Epidermal melanocyte (primary cell): Measurements from ENCODE around the gene SGCG.
"Not testable (repeated sequence)": the region's sequence is repeated elsewhere in the genome, so short reads cannot be mapped to it uniquely, and the experiment has no call there.

Experiments used
- DNase-seq: peaks from one replicate; pipeline ENCODE4 v3.0.0; 2011; ENCODE audit warnings: low spot score; ENCODE audit not compliant: insufficient read length

Gene SGCG, protein sequence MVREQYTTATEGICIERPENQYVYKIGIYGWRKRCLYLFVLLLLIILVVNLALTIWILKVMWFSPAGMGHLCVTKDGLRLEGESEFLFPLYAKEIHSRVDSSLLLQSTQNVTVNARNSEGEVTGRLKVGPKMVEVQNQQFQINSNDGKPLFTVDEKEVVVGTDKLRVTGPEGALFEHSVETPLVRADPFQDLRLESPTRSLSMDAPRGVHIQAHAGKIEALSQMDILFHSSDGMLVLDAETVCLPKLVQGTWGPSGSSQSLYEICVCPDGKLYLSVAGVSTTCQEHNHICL

GRCh38 chr13:23180711-23181110 lies at the start of gene SGCG:
SGCG (plus strand) TSS chr13:23180979; CDS start chr13:23203695, 22,716 bp downstream.
- no peak for DNase-seq

DNA sequence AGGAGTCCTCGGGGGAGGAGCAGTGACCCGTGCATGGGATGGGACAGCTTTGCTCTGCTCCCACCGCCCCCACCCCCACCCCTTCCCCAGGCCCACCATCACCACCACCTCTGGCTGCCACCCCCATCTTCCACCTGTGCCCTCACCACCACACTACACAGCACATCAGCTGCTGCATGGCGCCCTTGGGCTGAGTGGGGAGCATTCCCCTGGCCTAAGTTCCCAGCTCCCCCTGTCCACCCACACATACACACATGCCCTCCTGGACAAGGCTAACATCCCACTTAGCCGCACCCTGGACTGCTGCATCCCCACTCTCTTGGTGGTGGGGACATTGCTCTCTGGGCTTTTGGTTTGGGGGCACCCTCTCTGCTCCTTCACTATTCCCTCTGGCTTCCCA lies 46.2 kb upstream of the SGCG start:
- DNase-seq, result no peak

DNA sequence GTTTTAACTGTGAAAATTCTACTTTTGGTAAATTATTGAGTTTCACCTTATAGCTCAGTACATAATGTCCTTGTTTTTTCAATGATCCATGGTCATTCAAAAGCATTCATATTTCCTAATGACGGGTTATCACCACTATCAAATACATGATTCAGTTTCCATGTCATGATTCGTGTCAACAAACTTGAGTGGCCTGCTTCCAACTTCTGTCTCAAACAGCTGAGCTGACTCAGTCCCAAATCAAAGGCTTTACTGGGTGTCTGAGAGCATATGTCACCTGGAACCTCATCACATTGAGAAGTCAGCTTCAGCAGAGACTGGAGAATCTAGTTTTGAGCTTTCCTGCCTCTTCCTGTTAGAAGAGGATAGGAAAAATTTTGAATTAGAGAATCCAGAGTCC lies 40.3 kb upstream of the SGCG start:
- DNase-seq, result no peak

DNA sequence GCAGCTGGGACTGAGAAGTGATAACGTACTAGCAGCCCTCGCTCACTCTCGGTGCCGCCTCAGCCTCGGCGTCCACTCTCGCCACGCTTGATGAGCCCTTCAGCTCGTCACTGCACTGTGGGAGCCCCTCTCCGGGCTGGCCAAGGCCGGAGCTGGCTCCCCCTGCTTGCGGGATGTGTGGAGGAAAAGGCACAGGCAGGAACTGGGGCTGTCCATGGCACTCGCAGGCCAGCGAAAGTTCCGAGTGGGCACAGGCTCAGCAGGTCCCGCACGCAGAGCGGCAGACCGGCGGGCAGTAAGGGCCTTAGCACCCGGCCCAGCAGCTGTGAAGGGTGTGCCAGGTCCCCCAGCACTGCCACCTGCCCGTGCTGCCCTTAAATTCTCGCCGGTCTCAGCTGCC lies 38.8 kb upstream of the SGCG start:
- no peak for DNase-seq

DNA sequence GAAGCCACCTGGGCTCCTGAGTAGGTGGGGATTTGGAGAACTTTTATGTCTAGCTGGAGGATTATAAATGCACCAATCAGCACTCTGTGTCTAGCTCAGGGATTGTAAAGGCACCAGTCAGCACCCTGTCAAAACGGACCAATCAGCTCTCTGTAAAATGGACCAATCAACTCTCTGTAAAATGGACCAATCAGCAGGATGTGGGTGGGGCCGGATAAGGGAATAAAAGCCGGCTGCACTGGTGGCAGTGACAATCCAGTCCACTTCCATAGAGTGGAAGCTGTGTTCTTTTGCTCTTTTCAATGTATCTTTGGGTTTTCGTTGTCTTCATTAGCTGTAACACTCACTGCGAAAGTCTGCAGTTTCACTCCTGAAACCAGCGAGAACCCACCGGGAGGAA lies 38.2 kb upstream of the SGCG start:
- DNase-seq, result not testable (repeated sequence)

DNA sequence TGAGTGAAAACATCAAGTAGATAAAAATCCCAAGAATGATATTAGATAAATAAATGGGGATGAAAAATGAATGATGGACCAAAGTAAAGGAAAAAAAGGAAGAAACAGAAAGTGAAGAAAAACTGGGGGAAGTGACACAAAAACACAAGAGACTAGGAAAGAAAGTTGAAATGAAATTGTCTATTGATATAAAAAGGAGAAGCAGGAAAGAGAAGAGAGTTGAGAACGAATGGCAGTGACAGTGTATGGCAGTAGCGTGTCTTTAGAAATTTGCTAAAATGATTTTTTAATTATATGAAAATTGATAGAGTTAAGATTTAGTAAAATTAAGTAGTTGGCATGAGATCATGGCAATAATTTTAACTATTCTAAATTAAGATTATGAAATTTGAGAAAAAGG lies 36.3 kb upstream of the SGCG start:
- DNase-seq, result no peak

DNA sequence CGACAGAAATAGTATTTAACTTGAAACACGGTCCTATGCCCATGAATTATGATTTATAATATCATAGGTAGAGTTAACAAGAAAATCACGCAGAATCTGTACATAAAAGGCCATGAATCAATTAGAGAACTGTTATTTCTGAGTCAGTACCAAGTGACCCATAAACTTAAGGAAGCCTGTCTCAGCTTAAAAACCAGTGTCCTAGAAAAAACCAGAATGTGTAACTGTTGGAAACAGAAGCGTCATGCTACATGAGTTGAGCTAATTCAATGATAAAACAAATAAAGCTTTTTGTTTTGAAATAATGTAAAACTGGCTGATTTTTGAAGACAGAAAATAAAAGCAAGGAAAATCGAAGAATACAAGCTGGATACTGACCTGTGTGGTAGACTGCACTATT lies 34.8 kb upstream of the SGCG start:
- no peak for DNase-seq

- DNase-seq, result no peak
Measured at GRCh38 chr13:23146811-23147625, 33.8 kb upstream of the SGCG start.

GRCh38 chr13:23147827-23148226 lies 33.0 kb upstream of the SGCG start:
- DNase-seq, result no peak

GRCh38 chr13:23157781-23158180 lies 23.0 kb upstream of the SGCG start:
- DNase-seq, result no peak

GRCh38 chr13:23159205-23159759 lies 21.5 kb upstream of the SGCG start:
- no peak for DNase-seq

GRCh38 chr13:23159760-23160637 lies 20.8 kb upstream of the SGCG start:
- DNase-seq, result no peak

DNA sequence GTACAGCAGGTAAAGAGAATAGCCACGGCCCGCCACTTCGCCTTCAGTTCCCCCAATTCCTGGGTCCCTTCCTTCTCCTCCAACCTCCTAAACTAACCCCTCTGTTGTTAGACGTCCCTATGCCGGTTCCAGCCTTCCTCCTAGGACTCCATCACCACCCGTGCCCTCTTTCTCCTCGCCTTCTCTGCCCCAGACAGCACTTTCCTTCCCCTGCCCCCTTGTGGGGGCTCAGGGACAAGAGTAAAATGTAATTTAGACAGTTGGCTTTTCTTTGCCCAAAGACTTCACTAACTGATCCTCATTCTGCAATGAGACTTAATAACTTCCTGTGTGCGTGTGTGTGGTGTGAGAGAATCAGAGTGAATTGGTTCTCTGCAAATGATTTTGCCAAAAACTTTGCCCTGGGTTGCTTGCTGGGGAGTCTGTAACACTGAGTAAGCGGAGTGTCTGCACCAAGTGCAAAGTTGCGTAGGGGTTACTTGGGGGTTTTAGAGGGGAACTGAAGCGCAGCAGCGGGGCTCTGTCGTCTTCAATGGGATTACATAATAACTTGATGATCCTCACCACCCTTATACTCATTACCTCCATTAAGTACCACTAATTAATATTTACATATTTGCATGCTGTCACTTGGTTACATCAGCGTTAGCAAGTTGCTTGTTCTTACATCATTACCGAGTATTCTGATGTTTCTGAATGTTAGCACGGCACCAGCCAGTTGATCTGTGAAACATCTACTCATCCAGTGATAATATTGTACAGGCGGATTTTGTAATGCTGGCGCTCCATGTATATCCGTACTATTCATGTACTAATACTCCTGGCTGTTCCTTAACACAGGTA lies 19.9 kb upstream of the SGCG start:
- no peak for DNase-seq

GRCh38 chr13:23161481-23161825 lies 19.3 kb upstream of the SGCG start:
- no peak for DNase-seq

DNA sequence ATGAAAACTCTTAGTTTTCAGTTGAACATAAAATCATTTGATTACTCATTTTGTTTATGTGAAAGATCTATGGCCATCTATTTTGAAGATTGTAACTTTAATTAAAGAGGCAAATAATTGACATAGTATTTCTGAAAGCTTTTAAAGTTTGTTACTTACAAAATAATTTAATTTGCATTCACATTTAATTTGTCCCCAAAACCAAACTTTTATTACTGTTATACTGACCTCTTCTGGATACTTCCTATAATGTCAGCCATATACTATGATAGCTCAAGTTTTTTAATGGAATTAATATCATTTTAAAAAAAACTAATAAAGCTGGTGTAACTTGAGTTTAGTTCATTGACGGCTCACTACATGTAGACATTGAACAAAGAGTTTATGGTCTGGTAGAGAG lies 4.9 kb upstream of the SGCG start:
- DNase-seq, result no peak

GRCh38 chr13:23182142-23182541 lies 1.4 kb downstream of the SGCG start:
- DNase-seq, result no peak

DNA sequence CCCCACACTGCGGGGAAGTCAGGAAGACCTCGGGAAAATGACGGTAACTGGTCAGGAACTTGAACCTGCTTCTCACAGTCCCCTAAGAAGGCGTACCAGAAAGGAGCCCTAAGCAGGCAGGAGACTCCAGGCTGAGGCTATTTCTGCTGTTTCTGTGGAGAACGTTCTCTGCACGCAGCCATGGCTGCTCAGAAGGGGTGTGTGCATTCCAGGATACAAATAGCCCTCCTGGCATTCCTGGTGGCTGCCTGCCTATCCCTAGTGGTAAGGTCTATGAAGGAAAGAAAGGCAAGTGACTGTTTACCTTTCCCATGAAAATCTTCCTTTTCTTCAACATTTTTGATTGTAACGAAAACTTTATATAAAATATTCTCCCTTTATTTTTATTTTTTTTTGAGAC lies 2.5 kb downstream of the SGCG start:
- no peak for DNase-seq

- no peak for DNase-seq
Measured at GRCh38 chr13:23185542-23185941, 4.8 kb downstream of the SGCG start.

DNA sequence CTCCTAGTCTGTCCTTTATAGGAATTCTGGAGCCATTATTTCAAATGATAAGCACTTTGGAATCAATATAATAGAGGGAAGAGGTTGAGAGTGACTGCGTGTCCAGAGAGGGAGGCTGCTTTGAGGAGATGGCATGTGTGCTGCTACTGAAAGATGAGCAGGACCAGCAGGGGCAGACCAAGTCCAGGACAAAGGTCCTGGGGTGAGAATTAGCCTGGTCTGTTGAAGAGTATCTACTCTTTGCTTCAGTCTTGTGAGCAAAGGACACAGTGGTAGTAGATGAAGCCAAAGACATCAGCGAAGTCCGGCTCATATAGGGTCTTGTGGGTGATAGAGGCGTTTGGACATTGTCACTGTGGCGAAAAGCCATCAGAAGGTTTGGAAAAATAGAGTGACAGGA lies 21.1 kb downstream of the SGCG start:
- no peak for DNase-seq

DNA sequence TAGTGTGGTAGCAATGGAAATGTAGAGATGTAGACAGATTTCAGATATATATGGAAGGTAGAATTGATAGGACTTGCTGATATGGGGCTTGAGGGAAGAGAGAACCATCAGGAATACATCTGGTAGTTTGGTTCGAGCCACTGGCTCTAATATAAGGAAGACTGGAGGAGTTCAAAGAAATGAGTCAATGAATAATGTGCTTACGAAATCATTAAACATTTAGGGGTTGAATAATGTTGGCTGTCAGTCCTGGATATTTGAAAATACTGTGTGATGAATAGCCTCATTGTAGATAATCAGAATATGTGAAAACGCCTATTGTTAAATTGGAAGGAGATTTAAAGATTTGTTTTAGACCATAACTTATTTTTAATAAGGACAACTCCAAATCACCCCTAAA lies 21.6 kb downstream of the SGCG start:
- no peak for DNase-seq

DNA sequence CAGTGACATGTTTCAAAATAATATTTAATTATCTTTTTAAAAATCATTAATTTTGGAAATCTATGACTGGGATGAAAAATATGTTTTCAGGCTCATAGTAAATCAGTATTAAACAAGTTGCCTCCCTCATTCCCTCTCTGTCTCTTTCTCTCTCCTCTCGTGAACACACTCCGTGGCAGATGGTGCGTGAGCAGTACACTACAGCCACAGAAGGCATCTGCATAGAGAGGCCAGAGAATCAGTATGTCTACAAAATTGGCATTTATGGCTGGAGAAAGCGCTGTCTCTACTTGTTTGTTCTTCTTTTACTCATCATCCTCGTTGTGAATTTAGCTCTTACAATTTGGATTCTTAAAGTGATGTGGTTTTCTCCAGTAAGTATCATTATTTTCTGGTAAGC lies 22.7 kb downstream of the SGCG start:
- DNase-seq, result no peak
